Activated CD4-positive, alpha-beta T cell treated with anti-CD3 and anti-CD28 coated beads, Interleukin-2, amount 10 ng/mL, durations not matched to agents 24 days and 14 days (primary cell): Measurements from ENCODE around the gene LELP1. TPM values are rescaled to one million over a fixed set of nuclear protein-coding genes. Genes with fewer than 3 reads are reported as not detected.

ENCODE experiments used
- DNase-seq: peaks from one replicate; pipeline ENCODE4 v3.0.0; 2022
- H3K27ac Mint-ChIP-seq: one replicate; pipeline ENCODE4 v1.8.0; 2022; ENCODE audit warnings: mild to moderate bottlenecking, mixed read lengths
- H3K27me3 Mint-ChIP-seq: one replicate; pipeline ENCODE4 v1.8.0; 2022; ENCODE audit warnings: mixed read lengths
- H3K36me3 Mint-ChIP-seq: one replicate; pipeline ENCODE4 v1.8.0; 2022; ENCODE audit warnings: low read depth, mild to moderate bottlenecking, mixed read lengths
- H3K4me1 Mint-ChIP-seq: one replicate; pipeline ENCODE4 v1.8.0; 2021; ENCODE audit warnings: mixed read lengths
- H3K4me3 Mint-ChIP-seq: one replicate; pipeline ENCODE4 v1.8.0; 2022; ENCODE audit warnings: mild to moderate bottlenecking, moderate library complexity, mixed read lengths
- H3K9me3 Mint-ChIP-seq: one replicate; pipeline ENCODE4 v1.8.0; 2021; ENCODE audit warnings: mixed read lengths
- intact Hi-C: fragments of 100-400 bp; cut with micrococcal nuclease; formaldehyde crosslinking; loops from one replicate; pipeline ENCODE4 v1.15.1; 2023
- total RNA-seq: library from RNA; stranded (reverse); gene quantifications from 2 replicates; pipeline ENCODE4 v1.2.3, GENCODE V29; 2022

The LELP1 gene
- total RNA-seq, 1 donor from 2014 or later: not detected

DNA sequence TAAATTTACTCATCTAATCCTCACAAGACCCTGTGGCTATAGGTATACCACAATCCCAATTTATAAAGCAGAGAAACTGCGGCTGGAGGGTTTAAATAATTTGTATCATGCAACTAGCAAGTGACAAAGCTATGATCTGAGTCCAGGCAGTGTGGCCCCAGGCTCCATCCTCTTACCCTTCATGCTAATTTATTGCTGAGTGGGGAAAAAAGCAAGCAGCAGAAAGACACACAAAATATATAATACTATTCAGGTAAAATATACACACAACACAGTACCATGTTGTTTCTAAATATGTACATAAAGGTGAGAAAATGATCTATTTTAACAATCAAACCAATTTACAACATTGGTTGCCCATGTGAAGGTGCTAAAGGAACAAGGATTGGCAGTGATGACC, 38.9 kb downstream of the LELP1 start:
- no peaks in the 10 kb centered on the region for H3K27me3 Mint-ChIP-seq
- no peaks in the 10 kb centered on the region for H3K36me3 Mint-ChIP-seq
- H3K4me3 Mint-ChIP-seq: no peak overlapping the region
- no peaks in the 10 kb centered on the region for H3K4me1 Mint-ChIP-seq
- no peak for DNase-seq
- intact Hi-C loops: no loop called here
- peaks cover 6% of the 10 kb centered on the region for H3K9me3 Mint-ChIP-seq
- no peak overlapping the region for H3K27ac Mint-ChIP-seq

DNA sequence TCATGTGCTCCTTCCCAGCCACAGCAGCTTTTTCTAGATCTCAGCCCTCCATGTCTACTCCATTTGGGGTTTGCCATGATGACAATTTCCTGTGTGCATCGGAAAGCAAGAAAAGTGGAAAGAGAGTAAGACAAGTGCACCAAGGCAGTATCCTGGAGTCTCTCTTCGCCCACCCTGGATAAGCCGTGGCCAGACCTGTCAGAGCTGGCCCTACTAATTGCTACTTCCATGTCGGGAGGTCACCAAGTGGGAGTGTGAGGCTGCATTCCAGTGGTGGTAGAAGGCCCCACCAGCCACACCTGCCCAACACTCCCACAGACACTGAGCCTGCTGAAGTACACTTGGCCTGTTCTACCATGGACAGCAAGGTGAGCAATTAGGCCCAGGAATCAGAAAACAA, 42.2 kb downstream of the LELP1 start:
- H3K36me3 Mint-ChIP-seq: no peaks in the 10 kb centered on the region
- no peaks in the 10 kb centered on the region for H3K4me1 Mint-ChIP-seq
- intact Hi-C loops: no loop called here
- H3K27me3 Mint-ChIP-seq: peaks cover 6% of the 10 kb centered on the region
- H3K27ac Mint-ChIP-seq: no peak overlapping the region
- no peak overlapping the region for H3K4me3 Mint-ChIP-seq
- H3K9me3 Mint-ChIP-seq: peaks cover 6% of the 10 kb centered on the region
- peak; percentile 31 for DNase-seq

DNA sequence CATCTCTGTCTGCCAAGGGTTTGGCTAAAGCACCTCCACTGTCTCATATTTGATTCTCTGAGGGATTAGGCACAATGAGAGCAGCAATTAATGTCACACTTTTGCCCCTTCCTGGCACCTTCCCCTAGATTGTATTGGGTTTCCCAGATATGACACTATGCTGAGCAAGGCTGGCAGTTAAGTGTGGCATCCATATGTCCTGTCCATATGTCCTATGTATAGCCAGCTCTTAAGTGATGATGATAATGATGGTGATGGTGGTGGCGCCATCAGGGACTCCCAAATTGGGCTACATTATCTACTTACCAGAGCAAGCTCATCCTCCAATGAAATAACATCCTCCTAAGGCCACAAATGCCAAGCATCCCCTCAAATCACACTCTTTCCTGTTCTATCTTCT, 42.8 kb downstream of the LELP1 start:
- Mint-ChIP-seq H3K9me3 (peaks cover 6% of the 10 kb centered on the region), H3K36me3 (no peaks in the 10 kb centered on the region), H3K4me1 (no peaks in the 10 kb centered on the region), H3K4me3 (no peak overlapping the region), H3K27me3 (peaks cover 6% of the 10 kb centered on the region), H3K27ac (no peak overlapping the region)
- intact Hi-C loops: no loop called here
- DNase-seq: peak; percentile 37

DNA sequence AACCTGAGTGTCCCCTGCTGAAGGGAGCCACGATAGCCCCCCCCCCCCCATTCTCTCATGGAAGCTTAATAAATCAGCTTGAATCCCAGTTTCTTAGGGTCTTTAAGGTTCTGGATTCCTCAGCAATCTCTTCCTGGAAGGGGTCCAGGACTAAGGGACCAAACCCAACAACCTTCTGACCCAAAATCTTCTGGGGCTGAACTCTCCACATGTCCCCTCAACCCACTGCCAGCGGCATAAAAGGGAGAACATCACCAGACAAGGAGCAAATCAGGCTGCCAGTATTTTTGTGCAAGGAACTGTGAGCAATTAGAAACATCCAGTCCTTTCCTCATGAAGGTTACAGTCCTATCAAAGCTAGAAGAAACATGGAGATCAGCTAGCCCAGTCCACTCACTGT, 43.6 kb downstream of the LELP1 start:
- H3K36me3 Mint-ChIP-seq: no peaks in the 10 kb centered on the region
- H3K4me1 Mint-ChIP-seq: no peaks in the 10 kb centered on the region
- no peak overlapping the region for H3K4me3 Mint-ChIP-seq
- intact Hi-C loops: no loop called here
- peaks cover 6% of the 10 kb centered on the region for H3K9me3 Mint-ChIP-seq
- no peak for DNase-seq
- H3K27ac Mint-ChIP-seq: no peak overlapping the region
- peaks cover 8% of the 10 kb centered on the region for H3K27me3 Mint-ChIP-seq

DNA sequence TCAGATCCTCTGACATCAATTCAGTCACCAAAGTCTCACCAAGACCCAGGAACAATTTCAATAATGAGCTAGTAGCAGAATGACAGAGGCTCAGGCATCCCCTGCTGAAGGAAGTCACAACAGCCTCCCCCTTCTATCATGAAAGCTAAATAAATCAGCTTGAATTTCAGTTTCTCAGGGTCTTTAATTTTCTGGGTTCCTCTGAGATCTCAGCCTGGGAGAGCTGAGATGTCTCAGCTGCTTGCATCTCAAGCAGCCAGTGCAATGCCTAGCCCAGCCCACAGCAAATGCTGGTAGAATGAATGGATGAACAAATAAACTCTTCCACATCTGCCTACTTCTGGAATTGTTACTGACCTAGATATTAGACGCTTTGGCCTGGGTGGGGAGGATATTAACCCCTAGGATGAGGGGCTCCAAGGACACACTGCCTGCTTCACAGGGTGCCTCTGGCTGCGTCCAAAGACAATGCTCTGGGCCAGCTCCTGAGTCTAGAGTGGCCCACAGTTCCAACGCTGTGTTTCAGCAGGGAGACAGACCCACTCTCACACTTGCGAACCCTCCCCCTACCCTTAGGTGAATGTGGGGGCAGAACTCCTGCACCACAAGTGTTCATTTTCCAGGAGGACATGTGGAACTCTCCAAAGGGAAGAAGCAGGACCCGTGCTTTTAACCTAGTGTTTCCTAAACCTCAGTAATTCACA, 45.1 kb downstream of the LELP1 start:
- intact Hi-C loops: no loop called here
- no peak overlapping the region for H3K4me3 Mint-ChIP-seq
- no peaks in the 10 kb centered on the region for H3K4me1 Mint-ChIP-seq

DNA sequence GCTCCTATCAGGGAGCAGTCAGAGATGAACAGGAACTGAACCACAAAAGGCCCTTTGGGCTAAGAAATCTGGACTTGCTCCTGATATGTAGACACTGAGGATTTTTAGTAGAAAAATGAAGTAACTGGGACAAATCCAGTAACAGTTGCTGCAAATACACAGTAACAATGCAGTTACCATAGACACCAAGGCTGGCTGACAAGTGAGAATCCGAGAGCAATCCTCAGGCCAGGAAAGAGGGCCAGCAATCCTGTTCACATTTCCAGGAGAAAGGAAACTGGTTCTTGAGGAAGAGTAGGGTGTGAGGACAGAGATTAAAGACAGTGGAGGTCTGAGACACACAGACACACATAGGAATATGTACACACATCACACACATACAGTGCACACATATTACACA, 46.9 kb downstream of the LELP1 start:
- no peak overlapping the region for H3K27ac Mint-ChIP-seq
- no peak overlapping the region for H3K4me3 Mint-ChIP-seq
- peaks cover 8% of the 10 kb centered on the region for H3K27me3 Mint-ChIP-seq
- peaks cover 3% of the 10 kb centered on the region for H3K4me1 Mint-ChIP-seq
- no peaks in the 10 kb centered on the region for H3K36me3 Mint-ChIP-seq
- H3K9me3 Mint-ChIP-seq: no peaks in the 10 kb centered on the region
- DNase-seq: no peak
- intact Hi-C loops: no loop called here

More for the DNA sequence above, 45.1 kb downstream of the LELP1 start:
- H3K27me3 Mint-ChIP-seq: peaks cover 8% of the 10 kb centered on the region
- H3K36me3 Mint-ChIP-seq: no peaks in the 10 kb centered on the region
- H3K27ac Mint-ChIP-seq: no peak overlapping the region
- DNase-seq: peak; percentile 23
- peaks cover 6% of the 10 kb centered on the region for H3K9me3 Mint-ChIP-seq

DNA sequence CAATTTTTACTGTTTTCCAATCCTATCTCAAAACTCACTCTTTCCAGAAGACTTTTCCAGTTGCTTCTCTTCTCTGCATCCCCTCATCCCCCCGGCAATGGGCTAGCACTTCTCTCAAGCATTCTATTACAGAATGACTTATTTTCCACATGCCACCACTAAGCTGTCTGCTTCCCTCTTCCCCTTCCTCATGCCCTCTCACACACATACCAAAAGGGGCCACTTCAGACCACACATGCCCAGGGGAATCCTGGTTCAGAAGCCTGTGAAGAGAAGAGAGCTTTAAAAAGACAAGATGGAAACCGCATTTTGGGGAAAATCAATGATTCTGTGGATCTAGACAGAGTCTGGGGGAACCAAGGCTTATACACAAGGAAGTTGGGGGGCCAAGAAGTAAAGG, 47.9 kb downstream of the LELP1 start:
- Mint-ChIP-seq H3K36me3 (no peaks in the 10 kb centered on the region), H3K4me1 (peaks cover 3% of the 10 kb centered on the region), H3K27me3 (peaks cover 11% of the 10 kb centered on the region), H3K9me3 (no peaks in the 10 kb centered on the region), H3K27ac (no peak overlapping the region), H3K4me3 (no peak overlapping the region)
- DNase-seq: peak; percentile 26
- intact Hi-C loops: no loop called here

DNA sequence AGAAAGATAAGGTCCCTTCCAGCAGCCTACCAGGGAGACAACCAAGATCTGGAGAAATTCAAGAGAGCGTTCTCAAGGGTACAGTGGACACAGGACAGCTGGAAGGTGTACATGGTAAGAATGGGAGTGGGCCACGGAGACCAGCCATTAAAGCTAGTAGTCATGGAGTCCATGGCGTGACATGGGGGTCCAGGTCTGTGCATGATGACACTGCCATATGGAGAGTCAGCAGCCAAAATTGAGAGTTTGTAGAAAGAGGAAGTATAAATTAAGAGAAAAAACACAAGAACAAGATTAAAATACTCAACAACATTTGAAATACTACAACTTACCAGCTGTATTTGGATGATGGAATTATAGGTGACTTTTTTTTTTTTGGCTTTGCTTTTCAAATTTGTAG, 48.3 kb downstream of the LELP1 start:
- H3K4me1 Mint-ChIP-seq: peaks cover 3% of the 10 kb centered on the region
- H3K4me3 Mint-ChIP-seq: no peak overlapping the region
- H3K36me3 Mint-ChIP-seq: no peaks in the 10 kb centered on the region
- H3K27me3 Mint-ChIP-seq: peaks cover 11% of the 10 kb centered on the region
- H3K9me3 Mint-ChIP-seq: no peaks in the 10 kb centered on the region
- intact Hi-C loops: no loop called here
- DNase-seq: no peak
- H3K27ac Mint-ChIP-seq: no peak overlapping the region

DNA sequence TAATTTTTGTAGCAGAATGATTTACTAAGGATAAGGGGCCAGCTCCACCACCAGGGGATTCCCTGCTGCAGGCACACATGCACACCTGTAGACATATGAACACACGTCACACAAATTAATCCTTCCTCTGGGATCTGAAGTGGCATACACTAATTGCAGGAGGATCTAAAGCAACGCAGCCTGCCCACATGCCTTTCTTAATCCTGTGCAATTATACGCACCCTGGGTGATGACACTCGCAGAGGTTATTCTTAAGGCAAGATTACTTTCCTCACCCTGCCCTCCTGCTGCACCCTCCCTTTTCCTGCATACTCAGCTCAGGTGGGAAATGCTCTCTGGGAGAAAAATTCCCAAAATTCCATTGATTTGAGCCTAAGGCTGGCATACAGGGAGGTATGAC, 48.8 kb downstream of the LELP1 start:
- H3K4me3 Mint-ChIP-seq: no peak overlapping the region
- H3K9me3 Mint-ChIP-seq: no peaks in the 10 kb centered on the region
- intact Hi-C loops: no loop called here
- peaks cover 11% of the 10 kb centered on the region for H3K27me3 Mint-ChIP-seq
- no peak overlapping the region for H3K27ac Mint-ChIP-seq
- DNase-seq: no peak
- H3K36me3 Mint-ChIP-seq: no peaks in the 10 kb centered on the region
- peaks cover 3% of the 10 kb centered on the region for H3K4me1 Mint-ChIP-seq

DNA sequence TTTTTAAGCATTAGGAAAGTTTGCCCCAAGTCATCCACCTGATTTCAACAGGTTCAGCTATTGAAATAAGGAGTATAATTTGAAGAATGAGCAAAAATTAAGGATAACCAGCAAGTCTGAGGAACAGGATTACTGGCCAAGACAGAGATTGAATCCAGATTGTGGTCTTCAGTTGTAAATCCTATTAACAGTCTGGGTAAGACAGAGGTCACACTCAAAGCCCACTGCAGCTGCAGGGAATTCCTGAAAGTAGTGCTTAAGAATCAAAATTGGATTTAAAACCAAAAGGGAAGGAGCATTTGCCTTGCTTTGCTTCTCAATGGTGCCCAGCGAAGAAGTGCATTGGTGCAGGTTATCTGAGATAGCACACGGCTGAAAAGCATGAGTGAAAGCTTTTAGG, 49.8 kb downstream of the LELP1 start:
- no peak for DNase-seq
- Mint-ChIP-seq H3K9me3 (no peaks in the 10 kb centered on the region), H3K4me1 (peaks cover 3% of the 10 kb centered on the region), H3K36me3 (no peaks in the 10 kb centered on the region), H3K4me3 (no peak overlapping the region), H3K27ac (no peak overlapping the region), H3K27me3 (peaks cover 11% of the 10 kb centered on the region)
- intact Hi-C loops: no loop called here

DNA sequence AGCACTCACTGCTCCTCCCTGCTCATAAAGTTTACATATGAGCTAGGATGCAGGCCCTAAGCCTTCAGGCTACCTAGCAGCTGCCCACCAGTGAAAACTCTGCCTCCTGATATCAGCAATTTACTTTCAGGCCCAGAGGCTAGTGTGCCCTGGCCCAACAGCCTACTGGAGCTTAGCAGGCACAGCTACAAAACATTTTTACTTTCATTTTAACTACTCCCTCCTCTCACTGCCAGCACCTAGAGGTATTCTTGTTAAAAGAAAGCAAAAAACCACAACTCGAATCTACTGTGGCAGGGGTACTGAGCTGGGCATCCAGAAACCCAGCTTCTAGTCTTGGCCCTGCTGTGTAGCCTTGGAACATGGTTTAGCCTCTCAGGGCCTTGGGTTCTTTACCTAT, 50.5 kb downstream of the LELP1 start:
- H3K27me3 Mint-ChIP-seq: peaks cover 15% of the 10 kb centered on the region
- H3K27ac Mint-ChIP-seq: no peak overlapping the region
- peak; percentile 53 for DNase-seq
- H3K36me3 Mint-ChIP-seq: no peaks in the 10 kb centered on the region
- peaks cover 3% of the 10 kb centered on the region for H3K4me1 Mint-ChIP-seq
- H3K4me3 Mint-ChIP-seq: no peak overlapping the region
- H3K9me3 Mint-ChIP-seq: no peaks in the 10 kb centered on the region
- intact Hi-C loops: no loop called here

Other genes with a start within 250 kb of the LELP1 start
- gene SPRR4, start 232.8 kb upstream of the LELP1 start, total RNA-seq: not detected in 2 replicates
- not detected in 2 replicates for gene SPRR1A, start 219.3 kb upstream of the LELP1 start, total RNA-seq
- not detected in 2 replicates for gene SPRR3, start 201.7 kb upstream of the LELP1 start, total RNA-seq
- not detected in 2 replicates for gene SPRR1B, start 172.2 kb upstream of the LELP1 start, total RNA-seq
- gene SPRR2D, start 162.3 kb upstream of the LELP1 start, total RNA-seq: not detected in 2 replicates
- not detected in 2 replicates for gene SPRR2A, start 145.9 kb upstream of the LELP1 start, total RNA-seq
- not detected in 2 replicates for gene SPRR2B, start 131.8 kb upstream of the LELP1 start, total RNA-seq
- gene SPRR2E, start 108.9 kb upstream of the LELP1 start, total RNA-seq: not detected in 2 replicates
- not detected in 2 replicates for gene SPRR2F, start 89.9 kb upstream of the LELP1 start, total RNA-seq
- not detected in 2 replicates for gene SPRR2G, start 52.5 kb upstream of the LELP1 start, total RNA-seq
- gene PRR9, start 14.2 kb downstream of the LELP1 start, total RNA-seq: not detected in 2 replicates
- not detected in 2 replicates for gene LORICRIN, start 56.3 kb downstream of the LELP1 start, total RNA-seq
- not detected in 2 replicates for gene PGLYRP3, start 109.5 kb downstream of the LELP1 start, total RNA-seq
- gene PGLYRP4, start 145.4 kb downstream of the LELP1 start, total RNA-seq: not detected in 2 replicates
- gene S100A9, start 154.4 kb downstream of the LELP1 start, total RNA-seq: not detected in 2 replicates
- not detected in 2 replicates for gene S100A12, start 172.2 kb downstream of the LELP1 start, total RNA-seq
- gene S100A8, start 187.6 kb downstream of the LELP1 start, total RNA-seq: not detected in 2 replicates
- gene S100A7A, start 213.1 kb downstream of the LELP1 start, total RNA-seq: not detected in 2 replicates